ENCODE data around the gene CDK5RAP2.
"Not testable (repeated sequence)": the region's sequence is repeated elsewhere in the genome, so short reads cannot be mapped to it uniquely, and the experiment has no call there.

CDK5RAP2 gene

DNA sequence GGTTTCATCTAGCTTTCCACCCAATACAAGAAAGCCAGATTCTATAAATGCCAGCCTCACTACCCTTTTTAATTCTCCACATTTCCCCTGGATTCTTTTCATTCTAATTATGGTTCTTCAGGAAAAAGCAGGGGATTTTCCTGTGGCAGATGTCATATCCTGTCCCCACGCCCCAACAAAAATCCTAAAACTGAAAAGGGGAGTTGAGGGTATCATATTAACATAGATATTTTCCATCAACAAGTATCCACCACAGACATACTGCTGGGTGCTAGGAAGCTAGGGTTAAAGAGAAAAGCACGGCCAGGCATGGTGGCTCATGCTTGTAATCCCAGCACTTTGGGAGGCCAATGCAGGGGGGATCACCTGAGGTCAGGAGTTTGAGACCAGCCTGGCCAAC is 38.0 kb downstream of the CDK5RAP2 start:
- no peak for DNase-seq

GRCh38 chr9:120539951-120540350 is 40.0 kb downstream of the CDK5RAP2 start:
- no peak for DNase-seq

GRCh38 chr9:120538339-120538738 is 41.6 kb downstream of the CDK5RAP2 start:
- DNase-seq, result no peak

- DNase-seq, result no peak
These were observed 42.9 kb downstream of the CDK5RAP2 start for GRCh38 chr9:120536949-120537640.

DNA sequence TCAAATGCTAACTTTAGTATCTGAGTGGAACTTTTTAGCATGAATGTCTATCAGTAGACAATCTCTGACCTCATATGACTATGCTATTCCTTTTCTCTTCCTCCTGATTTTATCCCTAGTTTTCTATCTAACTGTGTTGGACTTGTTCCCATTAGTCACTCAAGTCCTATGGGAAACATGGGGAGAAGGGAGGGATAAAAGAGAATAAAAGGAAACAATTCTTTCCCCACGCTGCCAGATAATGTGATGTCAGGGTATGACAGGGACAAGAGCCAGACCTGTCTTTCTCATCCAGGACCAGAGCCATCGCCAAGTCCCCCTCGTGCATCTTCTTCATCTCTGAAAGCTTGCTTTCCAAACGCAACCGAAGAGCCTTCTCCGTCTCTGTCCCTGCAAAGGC is 43.9 kb downstream of the CDK5RAP2 start:
- DNase-seq, result no peak

- DNase-seq, result no peak
These were observed 45.7 kb downstream of the CDK5RAP2 start for GRCh38 chr9:120534266-120534665.

GRCh38 chr9:120532891-120533290 is 47.1 kb downstream of the CDK5RAP2 start:
- DNase-seq, result no peak

GRCh38 chr9:120532475-120532874 is 47.5 kb downstream of the CDK5RAP2 start:
- no peak for DNase-seq

DNA sequence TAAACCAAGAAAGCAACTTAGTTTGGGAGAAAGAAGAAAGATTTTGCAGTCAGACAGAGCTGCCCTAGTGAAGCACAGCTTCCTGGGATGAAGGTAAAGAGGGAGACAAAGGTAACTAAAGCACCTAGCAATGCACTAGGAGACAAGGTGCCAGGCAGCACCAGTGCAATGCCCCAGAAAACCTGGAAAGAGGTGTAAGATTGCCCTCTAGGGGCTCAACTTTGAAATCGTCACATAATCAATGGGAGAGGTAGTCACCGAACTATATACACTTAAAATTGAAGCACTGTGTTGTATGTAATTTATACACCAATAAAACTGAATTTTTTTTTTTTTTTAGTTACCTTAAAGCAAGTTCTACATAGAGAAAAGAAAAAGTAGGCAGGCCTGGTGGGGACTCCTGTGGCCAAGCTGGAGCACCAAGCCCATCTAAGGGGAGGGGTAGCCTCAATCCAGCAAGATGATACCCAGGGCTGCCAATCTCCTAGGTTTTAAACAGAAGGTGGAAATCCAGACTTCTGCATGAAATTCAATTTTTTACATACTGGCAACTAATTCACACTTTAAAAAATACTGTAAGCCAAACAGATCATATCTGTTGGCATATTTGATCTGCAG is 48.2 kb downstream of the CDK5RAP2 start:
- DNase-seq, result no peak

DNA sequence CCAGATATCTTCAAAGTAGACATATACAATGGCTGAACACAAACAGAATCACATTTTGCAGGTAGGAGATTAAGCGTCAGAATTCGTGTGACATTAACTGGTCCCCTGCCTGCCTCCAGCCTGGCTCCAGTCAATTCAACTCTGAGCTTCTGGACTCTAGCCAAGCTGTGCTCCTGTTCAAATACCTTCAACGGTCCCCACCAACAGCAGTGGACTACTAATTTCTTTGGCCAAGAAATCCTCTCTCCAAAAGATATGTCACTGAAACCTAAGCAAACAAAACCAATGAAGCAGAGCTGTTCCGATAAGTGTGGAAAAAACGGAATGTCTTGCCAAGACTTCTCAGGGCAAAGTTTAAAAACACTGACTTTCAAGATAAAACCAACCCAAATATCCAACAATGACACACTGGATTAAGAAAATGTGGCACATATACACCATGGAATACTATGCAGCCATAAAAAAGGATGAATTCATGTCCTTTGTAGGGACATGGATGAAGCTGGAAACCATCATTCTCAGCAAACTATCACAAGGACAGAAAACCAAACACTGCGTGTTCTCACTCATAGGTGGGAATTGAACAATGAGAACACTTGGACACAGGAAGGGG is 49.6 kb downstream of the CDK5RAP2 start:
- DNase-seq, result not testable (repeated sequence)

GRCh38 chr9:120528829-120529228 is 51.1 kb downstream of the CDK5RAP2 start:
- no peak for DNase-seq

GRCh38 chr9:120528327-120528726 is 51.6 kb downstream of the CDK5RAP2 start:
- DNase-seq, result no peak

GRCh38 chr9:120526534-120526933 is 53.4 kb downstream of the CDK5RAP2 start:
- DNase-seq, result no peak

- no peak for DNase-seq
These were observed 55.1 kb downstream of the CDK5RAP2 start for GRCh38 chr9:120524863-120525262.

GRCh38 chr9:120524038-120524437 is 55.9 kb downstream of the CDK5RAP2 start:
- DNase-seq, result no peak

DNA sequence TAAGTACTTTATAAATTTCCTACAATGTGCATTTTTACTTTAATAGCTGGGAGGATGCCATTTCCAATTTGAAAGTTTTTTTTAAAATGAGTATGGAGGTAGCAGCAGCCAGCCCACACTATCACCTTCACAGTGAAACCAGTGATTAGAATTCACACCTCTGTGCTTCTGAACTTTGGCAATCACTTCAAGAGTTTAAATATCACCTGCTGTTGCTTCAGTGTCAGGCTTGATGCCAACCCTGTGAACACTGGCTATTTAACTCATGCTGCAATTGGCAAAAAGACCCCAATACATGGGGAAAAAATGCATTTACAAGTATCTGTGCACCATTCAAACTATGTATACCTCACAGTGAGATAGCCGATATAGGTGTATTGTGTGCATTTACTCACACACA is 57.4 kb downstream of the CDK5RAP2 start:
- no peak for DNase-seq

- no peak for DNase-seq
These were observed 57.9 kb downstream of the CDK5RAP2 start for GRCh38 chr9:120522032-120522431.

DNA sequence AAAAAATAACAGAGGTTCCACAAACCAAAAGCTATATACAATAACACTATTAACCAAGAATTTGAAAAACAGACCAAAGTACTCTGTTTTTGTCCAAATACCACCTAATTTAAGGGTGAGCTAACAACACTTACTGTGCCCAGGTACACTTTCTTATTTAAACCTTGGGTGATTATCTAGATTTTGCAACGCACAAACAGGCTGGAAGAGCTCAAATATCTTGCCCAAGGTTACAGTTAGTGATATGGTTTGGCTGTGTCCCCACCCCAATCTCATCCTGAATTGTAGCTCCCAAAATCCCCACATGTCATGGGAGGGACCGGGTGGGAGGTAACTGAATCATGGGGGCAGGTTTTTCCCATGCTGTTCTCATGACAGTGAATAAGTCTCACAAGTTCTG is 58.9 kb downstream of the CDK5RAP2 start:
- DNase-seq, result no peak

DNA sequence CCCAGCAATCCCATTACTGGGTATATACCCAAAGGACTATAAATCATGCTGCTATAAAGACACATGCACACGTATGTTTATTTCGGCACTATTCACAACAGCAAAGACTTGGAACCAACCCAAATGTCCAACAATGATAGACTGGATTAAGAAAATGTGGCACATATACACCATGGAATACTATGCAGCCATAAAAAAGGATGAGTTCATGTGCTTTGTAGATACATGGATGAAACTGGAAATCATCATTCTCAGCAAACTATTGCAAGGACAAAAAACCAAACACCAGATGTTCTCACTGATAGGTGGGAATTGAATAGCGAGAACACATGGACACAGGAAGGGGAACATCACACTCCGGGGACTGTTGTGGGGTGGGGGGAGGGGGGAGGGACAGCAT is 64.0 kb downstream of the CDK5RAP2 start:
- DNase-seq, result not testable (repeated sequence)

- not testable (repeated sequence) for DNase-seq
These were observed 64.5 kb downstream of the CDK5RAP2 start for GRCh38 chr9:120515481-120515880.

GRCh38 chr9:120514405-120514804 is 65.6 kb downstream of the CDK5RAP2 start:
- no peak for DNase-seq

DNA sequence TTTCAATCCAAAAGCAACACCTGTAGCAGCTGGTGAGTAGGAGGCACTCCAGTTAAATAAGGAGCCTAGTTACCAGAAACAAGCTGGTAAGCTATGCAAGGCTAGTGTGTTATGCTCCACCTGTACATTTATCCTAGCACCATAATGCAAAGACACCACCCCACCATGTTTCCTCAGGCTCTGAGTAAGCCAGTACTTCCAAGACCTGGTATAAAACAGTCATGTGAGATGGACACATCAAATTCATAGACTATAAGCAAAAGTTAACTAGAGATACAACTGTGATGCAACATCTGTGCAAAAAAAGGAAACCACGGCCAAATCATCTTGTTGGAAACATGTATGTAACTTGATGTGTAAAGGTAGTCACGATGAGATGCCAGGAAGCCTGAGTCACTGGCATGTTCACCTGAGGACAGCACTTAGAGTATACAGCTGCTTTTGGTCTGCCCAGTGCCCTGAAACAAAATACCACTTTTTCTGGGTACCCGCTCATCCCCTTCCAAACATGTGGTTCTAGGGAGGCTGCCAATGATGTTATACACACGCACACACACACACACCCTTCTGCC is 66.1 kb downstream of the CDK5RAP2 start:
- no peak for DNase-seq

DNA sequence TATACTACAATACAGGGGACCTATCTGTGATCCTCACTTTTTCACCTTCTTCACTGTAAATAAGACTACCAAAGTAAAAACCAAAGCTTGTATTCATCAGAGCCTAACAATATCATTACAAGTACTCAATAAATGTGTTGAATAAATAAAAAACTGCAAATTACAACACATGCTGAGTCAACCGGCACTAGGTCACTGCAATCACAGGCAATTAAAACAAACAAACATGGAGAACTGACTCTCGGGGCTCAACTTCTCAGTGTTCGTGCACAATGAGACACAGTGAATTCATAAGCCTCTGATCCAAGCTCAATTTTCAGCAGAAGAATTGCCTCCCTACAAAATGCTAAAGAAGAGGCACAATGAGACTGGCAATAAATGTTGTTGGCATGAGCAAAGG is 69.2 kb downstream of the CDK5RAP2 start:
- no peak for DNase-seq

DNA sequence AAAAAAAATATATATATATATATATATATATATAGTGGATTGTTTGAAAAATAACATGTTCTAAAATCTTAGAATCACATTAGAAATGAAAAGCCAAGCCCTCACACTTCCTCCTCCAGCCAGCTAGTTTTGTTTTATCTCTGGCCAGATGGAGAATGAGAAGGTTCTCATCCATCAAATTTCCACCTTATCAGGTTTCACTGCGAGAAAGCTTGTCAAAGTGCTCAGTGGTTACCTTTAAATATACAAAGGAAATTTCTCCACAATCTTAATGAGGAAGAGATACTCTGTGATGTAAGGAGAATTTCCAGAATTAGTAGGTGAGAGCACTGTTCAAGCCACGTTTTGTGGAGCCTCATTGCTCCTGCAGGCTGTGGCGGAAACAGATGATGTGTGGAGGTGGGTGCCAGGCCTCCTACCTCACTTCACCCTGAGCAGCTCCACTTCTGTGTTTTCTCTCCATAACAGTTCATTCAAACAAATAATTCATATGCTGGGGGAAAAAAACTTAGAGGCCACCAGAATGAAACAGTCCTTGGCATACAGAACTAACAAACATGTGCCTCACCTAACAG is 71.9 kb downstream of the CDK5RAP2 start:
- no peak for DNase-seq
